Left lung (tissue), 10 donors: Measurements from ENCODE around the gene MRPS18A. TPM values are rescaled to one million over a fixed set of nuclear protein-coding genes. Genes with fewer than 3 reads are reported as not detected.

ENCODE experiments used
- ATAC-seq: fragments of 200-7000 bp; cut with Tn5 transposase; one replicate; pipeline ENCODE4 v1.9.1; 2020; ENCODE audit warnings: moderate library complexity
- DNase-seq, 4 donors: peaks; one replicate each; pipeline ENCODE4 v3.0.0-alpha.2; 2013 to 2020
- H3K27ac ChIP-seq, 2 donors: fragments of 200-600 bp; sonication (generic) in 1 of 2; one replicate each; pipeline versions ENCODE4 v1.5.0 to v1.8.0; 2020 to 2021
- H3K27me3 ChIP-seq, 2 donors: fragments of 200-600 bp; sonication (generic) in 1 of 2; one replicate each; pipeline versions ENCODE4 v1.5.0 to v1.8.0; 2020 to 2021
- H3K36me3 ChIP-seq, 2 donors: fragments of 200-600 bp; sonication (generic) in 1 of 2; one replicate each; pipeline versions ENCODE4 v1.5.0 to v1.8.0; 2020 to 2021
- H3K4me1 ChIP-seq, 2 donors: fragments of 200-600 bp; one replicate each; pipeline ENCODE4 v1.8.0; 2021
- H3K4me3 ChIP-seq, 2 donors: fragments of 200-600 bp; sonication (generic) in 1 of 2; one replicate each; pipeline versions ENCODE4 v1.5.0 to v1.8.0; 2020 to 2021; ENCODE audit warnings: mild to moderate bottlenecking in 1 of 2
- H3K9me3 ChIP-seq, 2 donors: fragments of 200-600 bp; sonication (generic) in 1 of 2; one replicate each; pipeline versions ENCODE4 v1.5.0 to v1.8.0; 2020 to 2021
- CTCF ChIP-seq, 2 donors: fragments of 200-600 bp; sonication (generic) in 1 of 2; IDR thresholded peaks; one replicate each; pipeline versions ENCODE4 v1.5.0 to v1.8.0; 2021; ENCODE audit warnings: antibody characterized with exemption in 2 of 2
- intact Hi-C, 2 donors: fragments of 100-400 bp; cut with DNase I; formaldehyde crosslinking; loops; one replicate each; pipeline versions ENCODE4 v1.11.2 to v1.14.2; 2022
- polyA plus RNA-seq, 6 donors: library from polyadenylated mRNA; unstranded; fragments of 120-200 nt; gene quantifications; one replicate each; pipeline ENCODE4 v1.2.1, GENCODE V29; 2013; ENCODE audit not compliant: insufficient read length in 6 of 6
- total RNA-seq, 2 donors: library from RNA; stranded (reverse); fragmentation: NEBNext Ultra II Directional; extraction: Animal tissue kit (Norgen Biotek cat#: 25700); gene quantifications; one replicate each; pipeline ENCODE4 v1.2.1, GENCODE V29; 2021
- donor health status: DM: no; HTN: yes; CAD: no.
- donor health status: DM: no; HTN: no; CAD: no.

Gene MRPS18A
- total and polyA plus RNA-seq, 8 donors = 27.0 to 45.0 (median 38.0) TPM

GRCh38 chr6:43714311-43715055 is 26.9 kb upstream of the MRPS18A start:
- Histone ChIP-seq H3K9me3 (no peaks in the 10 kb centered on the region), H3K27me3 (peaks cover 0 to 11% of the 10 kb centered on the region in 2 donors), H3K27ac (no peak overlapping the region), H3K4me1 (peaks cover 4 to 15% of the 10 kb centered on the region in 2 donors), H3K4me3 (no peak overlapping the region), H3K36me3 (no peaks in the 10 kb centered on the region)
- no peak for TF ChIP-seq CTCF (IDR thresholded peaks at IDR 0.05)
- intact Hi-C loops = no loop called here
- ATAC-seq (peak; percentile 23), DNase-seq (peak in 1 of 4 donors; percentile 77)

GRCh38 chr6:43713643-43714310 is 26.2 kb upstream of the MRPS18A start:
- no peak for DNase-seq
- Histone ChIP-seq H3K27me3 (peaks cover 0 to 5% of the 10 kb centered on the region in 2 donors), H3K4me3 (no peak overlapping the region), H3K36me3 (no peaks in the 10 kb centered on the region), H3K4me1 (peaks cover 12 to 22% of the 10 kb centered on the region in 2 donors), H3K27ac (no peak overlapping the region), H3K9me3 (no peaks in the 10 kb centered on the region)
- no peak for TF ChIP-seq CTCF (IDR thresholded peaks at IDR 0.05)
- intact Hi-C loops = no loop called here
- no peak for ATAC-seq

GRCh38 chr6:43712579-43712978 is 25.0 kb upstream of the MRPS18A start:
- no peak for ATAC-seq
- Histone ChIP-seq H3K27me3 (no peaks in the 10 kb centered on the region), H3K27ac (no peak overlapping the region), H3K4me3 (no peak overlapping the region), H3K36me3 (no peaks in the 10 kb centered on the region), H3K9me3 (no peaks in the 10 kb centered on the region), H3K4me1 (peaks cover 13 to 32% of the 10 kb centered on the region in 2 donors)
- no peak for TF ChIP-seq CTCF (IDR thresholded peaks at IDR 0.05)
- DNase-seq = no peak
- intact Hi-C loops = no loop called here

- H3K27me3 ChIP-seq = no peaks in the 10 kb centered on the region
- DNase-seq = no peak
- no peaks in the 10 kb centered on the region for H3K36me3 ChIP-seq
- no peak overlapping the region for H3K4me3 ChIP-seq
- peaks cover 15 to 39% of the 10 kb centered on the region in 2 donors for H3K4me1 ChIP-seq
- TF ChIP-seq CTCF (IDR thresholded peaks at IDR 0.05) = no peak
- ATAC-seq = no peak
- H3K9me3 ChIP-seq = no peaks in the 10 kb centered on the region
- intact Hi-C loops = no loop called here
- H3K27ac ChIP-seq = no peak overlapping the region
Observed at GRCh38 chr6:43710576-43710975, 23.0 kb upstream of the MRPS18A start.

GRCh38 chr6:43709654-43710303 is 22.2 kb upstream of the MRPS18A start:
- H3K4me3 ChIP-seq = no peak overlapping the region
- H3K36me3 ChIP-seq = no peaks in the 10 kb centered on the region
- peak overlapping the region in 1 of 2 donors; percentile 37 for H3K27ac ChIP-seq
- intact Hi-C loops = no loop called here
- peaks cover 16 to 47% of the 10 kb centered on the region in 2 donors for H3K4me1 ChIP-seq
- ATAC-seq (no peak), DNase-seq (no peak)
- H3K9me3 ChIP-seq = no peaks in the 10 kb centered on the region
- TF ChIP-seq CTCF (IDR thresholded peaks at IDR 0.05) = no peak
- no peaks in the 10 kb centered on the region for H3K27me3 ChIP-seq
